GM12878 (cell line): ENCODE results near the gene XRN2. TPM values are rescaled to one million over a fixed set of nuclear protein-coding genes. Genes with fewer than 3 reads are reported as not detected.
"Not testable (repeated sequence)": the region's sequence is repeated elsewhere in the genome, so short reads cannot be mapped to it uniquely, and the experiment has no call there.

Experiments used
- ATAC-seq: fragments of 200-7000 bp; cut with Tn5 transposase; 3 replicates; pipeline ENCODE4 v1.9.1; 2020; ENCODE audit warnings: mild to moderate bottlenecking, moderate library complexity
- BruUV-seq: library from RNA; stranded (reverse); fragments of 400-500 nt; replicated peaks from 2 replicates; lab custom pipeline; 2021; lab: Mats Ljungman, UMichigan
- CTCF ChIA-PET: fragments of 300-600 bp; sonication (Branson Sonifier 250); formaldehyde crosslinking; extraction: SDS; loops from one replicate; lab custom pipeline; 2021; ENCODE audit warnings: inconsistent platforms; lab: Yijun Ruan, JAX
- POLR2A ChIA-PET: fragments of 350-600 bp; formaldehyde crosslinking; extraction: SDS; loops from one replicate; lab custom pipeline; 2021; ENCODE audit warnings: inconsistent platforms; lab: Charles Lee
- RAD21 ChIA-PET: fragments of 300-600 bp; sonication (Branson Sonifier 250); formaldehyde crosslinking; loops from one replicate; lab custom pipeline; 2023; ENCODE audit warnings: antibody characterized with exemption; ENCODE audit not compliant: unreplicated experiment; lab: Charles Lee
- SMC1A ChIA-PET: fragments of 300-600 bp; sonication (Branson Sonifier 250); formaldehyde crosslinking; loops from one replicate; lab custom pipeline; 2023; ENCODE audit not compliant: unreplicated experiment, uncharacterized antibody; lab: Charles Lee
- DNase-seq: peaks from one replicate; pipeline ENCODE4 v3.0.0-alpha.2; 2011; ENCODE audit warnings: low read depth, low spot score
- FAIRE-seq: peaks from 3 replicates; lab custom pipeline; 2011; peaks lifted over from hg19 to GRCh38; lab: Jason Lieb, UNC
- H2AFZ ChIP-seq: 2 replicates; pipeline ENCODE4 v1.6.0; 2011; ENCODE audit warnings: low read depth, low read length, control low read depth; ENCODE audit not compliant: control insufficient read depth
- H3K27ac ChIP-seq: 2 replicates; pipeline ENCODE4 v1.5.1; 2011; ENCODE audit warnings: control low read depth; ENCODE audit not compliant: control insufficient read depth, insufficient read depth
- H3K27me3 ChIP-seq, 2 experiments: replicated peaks in 1 of 2; 2 replicates each; pipeline versions ENCODE4 v1.6.0 to v1.6.1; 2011; ENCODE audit warnings: low read length in 1 of 2; ENCODE audit not compliant: control insufficient read depth in 2 of 2, insufficient read depth in 2 of 2
- H3K36me3 ChIP-seq, 2 experiments: 2 replicates each; pipeline ENCODE4 v1.5.1; 2011; ENCODE audit warnings: low read length in 1 of 2; ENCODE audit not compliant: control insufficient read depth in 2 of 2, insufficient read depth in 2 of 2
- H3K4me1 ChIP-seq: 2 replicates; pipeline ENCODE4 v1.6.1; 2011; ENCODE audit warnings: mild to moderate bottlenecking, low read length, moderate library complexity, mixed read lengths; ENCODE audit not compliant: control insufficient read depth, insufficient read depth
- H3K4me2 ChIP-seq: 2 replicates; pipeline ENCODE4 v1.6.0; 2011; ENCODE audit warnings: control low read depth; ENCODE audit not compliant: control insufficient read depth, insufficient read depth
- H3K4me3 ChIP-seq: fragments of 200-600 bp; sonication (generic); 2 replicates; pipeline ENCODE4 v1.5.1; 2016
- H3K79me2 ChIP-seq: 2 replicates; pipeline ENCODE4 v1.6.0; 2011; ENCODE audit warnings: low read length; ENCODE audit not compliant: control insufficient read depth, insufficient read depth
- H3K9ac ChIP-seq: 2 replicates; pipeline ENCODE4 v1.8.0; 2011; ENCODE audit warnings: low read length, control low read depth, mixed read lengths; ENCODE audit not compliant: control insufficient read depth, insufficient read depth
- H3K9me3 ChIP-seq: replicated peaks from 3 replicates; pipeline ENCODE4 v1.5.1; 2011; ENCODE audit warnings: mild to moderate bottlenecking, low read length; ENCODE audit not compliant: control insufficient read depth, insufficient read depth
- H4K20me1 ChIP-seq: 2 replicates; pipeline ENCODE4 v1.6.0; 2011; ENCODE audit not compliant: control insufficient read depth, insufficient read depth
- DPF2 ChIP-seq: fragments of 450-650 bp; IDR thresholded peaks from 2 replicates; pipeline ENCODE4 v1.6.1; 2017; ENCODE audit warnings: mild to moderate bottlenecking
- WGBS: methylation state at CpG from one replicate; pipeline ENCODE4 v1.1.6; 2016; ENCODE audit warnings: low lambda C conversion rate; ENCODE audit not compliant: insufficient replicate concordance, insufficient coverage; ENCODE audit errors: missing lambda C conversion rate; 5-methylcytosine and 5-hydroxymethylcytosine counted together
- in situ Hi-C: fragments of 300-500 bp; cut with MboI; formaldehyde crosslinking; loops from 9 replicates; pipeline ENCODE4 v1.14.3; 2018; ENCODE audit warnings: mixed read lengths
- intact Hi-C: fragments of 100-400 bp; cut with micrococcal nuclease; formaldehyde crosslinking; loops from one replicate; pipeline ENCODE4 v1.14.2; 2022; ENCODE audit not compliant: unreplicated experiment
- polyA plus RNA-seq, 11 experiments: library from polyadenylated mRNA; depleted of rRNA in 4 of 11; unstranded in 6 of 11; stranded (reverse) in 5 of 11; fragments of >200 nt; fragmentation: Nextera tagmentation in 4 of 11; fragmentation: Illumina TruSeq in 1 of 11; extraction: Ambion mirVana in 4 of 11; extraction: Trizol in 1 of 11; gene quantifications; 1 replicate in 1 of 11; 2 replicates in 10 of 11; pipeline versions ENCODE4 v1.2.1 to v1.2.3, GENCODE V29; 2011 to 2016; ENCODE audit warnings: inconsistent platforms in 2 of 11, missing spikeins in 2 of 11, low read depth in 1 of 11
- total RNA-seq, 4 experiments: library from RNA; depleted of rRNA in 3 of 4; stranded (reverse); fragments of >200 nt in 3 of 4; fragmentation: Illumina TruSeq in 1 of 4; extraction: Trizol in 1 of 4; gene quantifications; 2 replicates each; pipeline versions ENCODE4 v1.2.1 to v1.2.3, GENCODE V29; 2013 to 2021
- TF ChIP-seq, protein P1 (sequence below): fragments of 450-650 bp; IDR thresholded peaks from 2 replicates; pipeline ENCODE4 v1.6.1; 2018; ENCODE audit warnings: mild to moderate bottlenecking, low read depth, moderate library complexity; ENCODE audit not compliant: partially characterized antibody
- TF ChIP-seq, protein P2 (sequence below): fragments of 450-650 bp; IDR thresholded peaks from 2 replicates; pipeline ENCODE4 v1.6.1; 2017; ENCODE audit warnings: mild to moderate bottlenecking, moderate library complexity

The XRN2 gene
- total and polyA plus RNA-seq, 10 of the 15 experiments (the other 5 are each of a cell fraction or from before 2014, with no cell fraction given) = 59.7 to 97.8 (median 75.6) TPM

DNA sequence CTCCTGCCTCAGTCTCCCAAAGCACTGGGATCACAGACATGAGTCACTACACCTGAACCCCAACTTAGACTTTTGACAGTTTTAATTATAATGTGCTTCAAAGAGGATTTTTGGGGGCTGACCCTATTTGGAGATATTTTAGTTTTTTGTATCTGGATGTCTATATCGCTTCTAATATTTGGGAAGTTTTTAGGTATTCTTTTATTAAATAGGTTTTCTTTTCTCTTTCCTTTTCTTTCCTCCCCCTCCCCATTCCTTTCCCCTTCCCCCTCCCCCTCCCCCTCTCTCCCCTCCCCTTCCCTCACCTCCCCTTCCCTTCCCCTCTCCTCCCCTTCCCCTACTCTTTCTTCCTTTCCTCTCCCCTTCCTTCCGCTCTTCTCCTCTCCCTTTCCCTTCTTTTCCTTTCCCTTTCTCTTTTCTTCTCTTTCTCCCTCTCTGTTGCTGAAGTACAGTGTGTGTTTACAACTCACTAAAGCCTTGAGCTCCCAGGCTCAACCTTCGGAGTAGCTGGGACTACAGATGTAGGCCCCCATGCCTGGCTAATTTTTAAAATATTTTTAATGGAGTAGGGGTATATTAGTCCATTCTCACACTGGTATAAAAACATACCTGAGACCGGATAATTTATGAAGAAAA is 118.6 kb downstream of the XRN2 start (continued):
- TF ChIP-seq, protein P1, sequence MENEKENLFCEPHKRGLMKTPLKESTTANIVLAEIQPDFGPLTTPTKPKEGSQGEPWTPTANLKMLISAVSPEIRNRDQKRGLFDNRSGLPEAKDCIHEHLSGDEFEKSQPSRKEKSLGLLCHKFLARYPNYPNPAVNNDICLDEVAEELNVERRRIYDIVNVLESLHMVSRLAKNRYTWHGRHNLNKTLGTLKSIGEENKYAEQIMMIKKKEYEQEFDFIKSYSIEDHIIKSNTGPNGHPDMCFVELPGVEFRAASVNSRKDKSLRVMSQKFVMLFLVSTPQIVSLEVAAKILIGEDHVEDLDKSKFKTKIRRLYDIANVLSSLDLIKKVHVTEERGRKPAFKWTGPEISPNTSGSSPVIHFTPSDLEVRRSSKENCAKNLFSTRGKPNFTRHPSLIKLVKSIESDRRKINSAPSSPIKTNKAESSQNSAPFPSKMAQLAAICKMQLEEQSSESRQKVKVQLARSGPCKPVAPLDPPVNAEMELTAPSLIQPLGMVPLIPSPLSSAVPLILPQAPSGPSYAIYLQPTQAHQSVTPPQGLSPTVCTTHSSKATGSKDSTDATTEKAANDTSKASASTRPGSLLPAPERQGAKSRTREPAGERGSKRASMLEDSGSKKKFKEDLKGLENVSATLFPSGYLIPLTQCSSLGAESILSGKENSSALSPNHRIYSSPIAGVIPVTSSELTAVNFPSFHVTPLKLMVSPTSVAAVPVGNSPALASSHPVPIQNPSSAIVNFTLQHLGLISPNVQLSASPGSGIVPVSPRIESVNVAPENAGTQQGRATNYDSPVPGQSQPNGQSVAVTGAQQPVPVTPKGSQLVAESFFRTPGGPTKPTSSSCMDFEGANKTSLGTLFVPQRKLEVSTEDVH = no peak
- TF ChIP-seq, protein P2, sequence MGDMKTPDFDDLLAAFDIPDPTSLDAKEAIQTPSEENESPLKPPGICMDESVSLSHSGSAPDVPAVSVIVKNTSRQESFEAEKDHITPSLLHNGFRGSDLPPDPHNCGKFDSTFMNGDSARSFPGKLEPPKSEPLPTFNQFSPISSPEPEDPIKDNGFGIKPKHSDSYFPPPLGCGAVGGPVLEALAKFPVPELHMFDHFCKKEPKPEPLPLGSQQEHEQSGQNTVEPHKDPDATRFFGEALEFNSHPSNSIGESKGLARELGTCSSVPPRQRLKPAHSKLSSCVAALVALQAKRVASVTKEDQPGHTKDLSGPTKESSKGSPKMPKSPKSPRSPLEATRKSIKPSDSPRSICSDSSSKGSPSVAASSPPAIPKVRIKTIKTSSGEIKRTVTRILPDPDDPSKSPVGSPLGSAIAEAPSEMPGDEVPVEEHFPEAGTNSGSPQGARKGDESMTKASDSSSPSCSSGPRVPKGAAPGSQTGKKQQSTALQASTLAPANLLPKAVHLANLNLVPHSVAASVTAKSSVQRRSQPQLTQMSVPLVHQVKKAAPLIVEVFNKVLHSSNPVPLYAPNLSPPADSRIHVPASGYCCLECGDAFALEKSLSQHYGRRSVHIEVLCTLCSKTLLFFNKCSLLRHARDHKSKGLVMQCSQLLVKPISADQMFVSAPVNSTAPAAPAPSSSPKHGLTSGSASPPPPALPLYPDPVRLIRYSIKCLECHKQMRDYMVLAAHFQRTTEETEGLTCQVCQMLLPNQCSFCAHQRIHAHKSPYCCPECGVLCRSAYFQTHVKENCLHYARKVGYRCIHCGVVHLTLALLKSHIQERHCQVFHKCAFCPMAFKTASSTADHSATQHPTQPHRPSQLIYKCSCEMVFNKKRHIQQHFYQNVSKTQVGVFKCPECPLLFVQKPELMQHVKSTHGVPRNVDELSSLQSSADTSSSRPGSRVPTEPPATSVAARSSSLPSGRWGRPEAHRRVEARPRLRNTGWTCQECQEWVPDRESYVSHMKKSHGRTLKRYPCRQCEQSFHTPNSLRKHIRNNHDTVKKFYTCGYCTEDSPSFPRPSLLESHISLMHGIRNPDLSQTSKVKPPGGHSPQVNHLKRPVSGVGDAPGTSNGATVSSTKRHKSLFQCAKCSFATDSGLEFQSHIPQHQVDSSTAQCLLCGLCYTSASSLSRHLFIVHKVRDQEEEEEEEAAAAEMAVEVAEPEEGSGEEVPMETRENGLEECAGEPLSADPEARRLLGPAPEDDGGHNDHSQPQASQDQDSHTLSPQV = no peak
- no peak for TF ChIP-seq DPF2

DNA sequence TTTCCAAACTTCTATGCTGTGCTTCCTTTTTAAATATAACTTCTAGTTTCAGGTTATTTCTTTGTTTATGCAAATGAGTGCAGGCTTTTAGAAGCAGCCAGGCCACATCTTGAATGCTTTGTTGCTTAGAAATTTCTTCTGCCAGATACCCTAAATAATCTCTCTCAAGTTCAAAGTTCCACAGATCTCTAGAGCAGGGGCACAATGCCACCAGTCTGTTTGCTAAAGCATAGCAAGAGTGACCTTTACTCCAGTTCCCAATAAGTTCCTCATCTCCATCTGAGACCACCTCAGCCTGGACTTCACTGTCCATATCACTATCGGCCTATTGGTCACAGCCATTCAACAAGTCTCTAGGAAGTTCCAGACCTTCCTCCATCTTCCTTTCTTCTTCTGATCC is 120.6 kb downstream of the XRN2 start:
- in situ Hi-C loops, RAD21 ChIA-PET, POLR2A ChIA-PET, H3K9ac ChIP-seq, FAIRE-seq, H4K20me1 ChIP-seq, H3K4me2 ChIP-seq, H3K27me3 ChIP-seq, CTCF ChIA-PET, H3K4me3 ChIP-seq, DNase-seq, BruUV-seq, intact Hi-C loops, H2AFZ ChIP-seq, SMC1A ChIA-PET, H3K27ac ChIP-seq, H3K4me1 ChIP-seq, H3K36me3 ChIP-seq, H3K9me3 ChIP-seq, ATAC-seq, H3K79me2 ChIP-seq: not testable (repeated sequence)
- WGBS = 32% methylated on average over 1 of the region's 1 CpG
